OCI-LY3 (cell line): Measurements from ENCODE around the gene RPH3AL.

Source experiments
- CTCF ChIP-seq: fragments of 200-600, 300-600 bp; sonication (generic); IDR thresholded peaks from 2 replicates; pipeline ENCODE4 v1.5.1; 2014; ENCODE audit warnings: antibody characterized with exemption, low read length, low read depth
- EZH2phosphoT487 ChIP-seq: fragments of 200-600 bp; shearing (Covaris generic); IDR thresholded peaks from 2 replicates; pipeline ENCODE4 v1.6.1; 2018; ENCODE audit warnings: antibody characterized with exemption, mixed run types, low read depth

- no peak for TF ChIP-seq EZH2phosphoT487
- TF ChIP-seq CTCF: no peak
These were observed 718 bp upstream of the RPH3AL start for GRCh38 chr17:353213-353837.
